Measurements from ENCODE around the gene TRIM37.
"Not testable (repeated sequence)": the region's sequence is repeated elsewhere in the genome, so short reads cannot be mapped to it uniquely, and the experiment has no call there.

The TRIM37 gene

DNA sequence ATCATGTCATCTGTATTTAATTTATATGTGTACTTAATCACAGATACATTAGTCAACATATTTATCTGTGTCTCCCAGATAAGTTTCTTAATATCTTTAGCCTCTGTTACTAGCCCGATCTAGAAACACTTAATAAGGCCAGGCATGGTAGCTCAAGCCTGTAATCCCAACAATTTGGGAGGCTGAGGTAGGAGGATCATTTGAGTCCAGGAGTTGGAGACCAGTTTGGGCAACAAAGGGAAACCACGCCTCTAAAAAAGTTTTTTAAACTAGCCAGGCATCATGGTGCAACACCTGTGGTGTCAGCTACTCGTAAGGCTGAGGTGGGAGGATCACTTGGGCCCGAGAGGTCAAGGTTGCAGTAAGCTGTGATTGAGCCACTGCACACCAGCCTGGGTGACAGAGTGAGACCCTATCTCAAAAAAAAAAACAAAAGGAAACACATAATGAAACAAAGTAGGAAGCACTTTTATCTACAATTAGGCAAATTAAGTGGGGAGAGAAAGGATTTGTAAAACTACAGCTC, 39.0 kb upstream of the TRIM37 start:
- no peak for DNase-seq
- Histone ChIP-seq H3K36me3 (ENCODE audit: control insufficient read depth, insufficient read depth, low read length) (no peaks in the 10 kb centered on the region), H3K4me3 (ENCODE audit: insufficient read depth, low read depth, low read length, poor library complexity, severe bottlenecking) (no peak overlapping the region), H3K9me3 (ENCODE audit: control insufficient read depth, low read length) (no peaks in the 10 kb centered on the region), H3K27me3 (replicated peaks; ENCODE audit: control insufficient read depth, insufficient read depth, low read length, poor library complexity, severe bottlenecking) (no peaks in the 10 kb centered on the region), H3K27ac (ENCODE audit: insufficient read depth, low read length, poor library complexity, severe bottlenecking) (no peak overlapping the region), H3K4me1 (ENCODE audit: control insufficient read depth, insufficient read depth, low read length, poor library complexity, severe bottlenecking) (no peaks in the 10 kb centered on the region)

DNA sequence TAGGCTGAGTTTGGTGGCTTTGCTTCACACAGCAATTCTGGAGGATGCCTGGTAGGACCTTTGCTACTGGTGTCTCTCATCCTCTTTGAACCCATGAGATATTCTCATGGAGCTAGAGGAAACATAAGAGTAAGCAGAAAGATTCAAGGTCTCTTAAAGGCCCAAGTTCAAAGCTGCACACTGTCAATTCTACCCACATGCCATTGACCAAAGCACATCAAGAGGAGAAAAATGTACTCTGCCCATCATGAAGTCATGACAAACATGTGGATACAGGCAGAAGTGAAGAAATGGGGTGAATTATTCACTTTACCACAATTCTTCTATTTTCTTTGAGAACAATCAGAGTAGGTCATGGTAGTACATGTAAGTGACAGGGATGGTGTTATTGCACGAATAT, 35.2 kb upstream of the TRIM37 start:
- no peak for DNase-seq
- Histone ChIP-seq H3K27ac (ENCODE audit: insufficient read depth, low read length, poor library complexity, severe bottlenecking) (no peak overlapping the region), H3K9me3 (ENCODE audit: control insufficient read depth, low read length) (no peaks in the 10 kb centered on the region), H3K27me3 (replicated peaks; ENCODE audit: control insufficient read depth, insufficient read depth, low read length, poor library complexity, severe bottlenecking) (no peaks in the 10 kb centered on the region), H3K4me3 (ENCODE audit: insufficient read depth, low read depth, low read length, poor library complexity, severe bottlenecking) (no peak overlapping the region), H3K4me1 (ENCODE audit: control insufficient read depth, insufficient read depth, low read length, poor library complexity, severe bottlenecking) (no peaks in the 10 kb centered on the region), H3K36me3 (ENCODE audit: control insufficient read depth, insufficient read depth, low read length) (no peaks in the 10 kb centered on the region)

- no peak for DNase-seq
- Histone ChIP-seq H3K27ac (ENCODE audit: insufficient read depth, low read length, poor library complexity, severe bottlenecking) (no peak overlapping the region), H3K4me3 (ENCODE audit: insufficient read depth, low read depth, low read length, poor library complexity, severe bottlenecking) (no peak overlapping the region), H3K4me1 (ENCODE audit: control insufficient read depth, insufficient read depth, low read length, poor library complexity, severe bottlenecking) (no peaks in the 10 kb centered on the region), H3K9me3 (ENCODE audit: control insufficient read depth, low read length) (no peaks in the 10 kb centered on the region), H3K27me3 (replicated peaks; ENCODE audit: control insufficient read depth, insufficient read depth, low read length, poor library complexity, severe bottlenecking) (no peaks in the 10 kb centered on the region), H3K36me3 (ENCODE audit: control insufficient read depth, insufficient read depth, low read length) (no peaks in the 10 kb centered on the region)
Measured at GRCh38 chr17:59139939-59140338, 33.3 kb upstream of the TRIM37 start.

GRCh38 chr17:59138339-59138738, 31.7 kb upstream of the TRIM37 start:
- H3K4me1 ChIP-seq (ENCODE audit: control insufficient read depth, insufficient read depth, low read length, poor library complexity, severe bottlenecking); H3K36me3 ChIP-seq (ENCODE audit: control insufficient read depth, insufficient read depth, low read length); DNase-seq; H3K9me3 ChIP-seq (ENCODE audit: control insufficient read depth, low read length); H3K27me3 ChIP-seq (replicated peaks; ENCODE audit: control insufficient read depth, insufficient read depth, low read length, poor library complexity, severe bottlenecking); H3K27ac ChIP-seq (ENCODE audit: insufficient read depth, low read length, poor library complexity, severe bottlenecking); H3K4me3 ChIP-seq (ENCODE audit: insufficient read depth, low read depth, low read length, poor library complexity, severe bottlenecking): not testable (repeated sequence)

- no peak for DNase-seq
- Histone ChIP-seq H3K4me1 (ENCODE audit: control insufficient read depth, insufficient read depth, low read length, poor library complexity, severe bottlenecking) (no peaks in the 10 kb centered on the region), H3K9me3 (ENCODE audit: control insufficient read depth, low read length) (no peaks in the 10 kb centered on the region), H3K36me3 (ENCODE audit: control insufficient read depth, insufficient read depth, low read length) (peaks cover 4% of the 10 kb centered on the region), H3K27ac (ENCODE audit: insufficient read depth, low read length, poor library complexity, severe bottlenecking) (no peak overlapping the region), H3K27me3 (replicated peaks; ENCODE audit: control insufficient read depth, insufficient read depth, low read length, poor library complexity, severe bottlenecking) (no peaks in the 10 kb centered on the region), H3K4me3 (ENCODE audit: insufficient read depth, low read depth, low read length, poor library complexity, severe bottlenecking) (no peak overlapping the region)
Measured at GRCh38 chr17:59131131-59131530, 24.5 kb upstream of the TRIM37 start.

- Histone ChIP-seq H3K36me3 (ENCODE audit: control insufficient read depth, insufficient read depth, low read length) (peaks cover 4% of the 10 kb centered on the region), H3K4me1 (ENCODE audit: control insufficient read depth, insufficient read depth, low read length, poor library complexity, severe bottlenecking) (no peaks in the 10 kb centered on the region), H3K9me3 (ENCODE audit: control insufficient read depth, low read length) (no peaks in the 10 kb centered on the region), H3K27ac (ENCODE audit: insufficient read depth, low read length, poor library complexity, severe bottlenecking) (no peak overlapping the region), H3K27me3 (replicated peaks; ENCODE audit: control insufficient read depth, insufficient read depth, low read length, poor library complexity, severe bottlenecking) (no peaks in the 10 kb centered on the region), H3K4me3 (ENCODE audit: insufficient read depth, low read depth, low read length, poor library complexity, severe bottlenecking) (no peak overlapping the region)
- DNase-seq, result no peak
Measured at GRCh38 chr17:59129814-59130213, 23.1 kb upstream of the TRIM37 start.

DNA sequence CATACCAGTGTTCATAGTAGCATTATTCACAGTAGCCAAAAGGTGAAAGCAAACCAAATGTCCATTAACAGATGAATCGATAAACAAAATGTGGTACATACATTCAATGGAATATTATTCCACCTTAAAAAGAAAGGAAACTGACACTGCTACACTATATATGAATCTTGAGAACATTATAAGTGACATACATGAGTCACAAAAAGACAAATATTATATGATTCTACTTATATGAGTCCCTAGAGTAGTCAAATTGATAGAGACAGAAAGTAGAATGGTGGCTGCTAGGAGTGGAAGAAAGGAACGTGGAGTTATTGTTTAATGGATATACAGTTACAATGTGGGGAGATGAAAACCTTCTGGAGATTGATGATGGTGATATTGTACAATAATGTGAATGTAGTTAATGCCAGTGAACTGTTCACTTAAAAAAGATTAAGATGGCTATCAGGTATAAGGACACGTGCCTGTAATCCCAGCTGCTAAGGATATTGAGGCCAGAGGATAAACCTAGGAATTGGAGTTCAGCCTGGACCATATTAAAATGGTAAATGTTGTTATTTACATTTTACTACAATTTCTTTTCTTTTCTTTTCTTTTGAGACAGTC, 20.2 kb upstream of the TRIM37 start:
- H3K27ac ChIP-seq (ENCODE audit: insufficient read depth, low read length, poor library complexity, severe bottlenecking), result no peak overlapping the region
- no peaks in the 10 kb centered on the region for H3K9me3 ChIP-seq (ENCODE audit: control insufficient read depth, low read length)
- H3K36me3 ChIP-seq (ENCODE audit: control insufficient read depth, insufficient read depth, low read length), result peaks cover 4% of the 10 kb centered on the region
- DNase-seq, result no peak
- no peaks in the 10 kb centered on the region for H3K27me3 ChIP-seq (replicated peaks; ENCODE audit: control insufficient read depth, insufficient read depth, low read length, poor library complexity, severe bottlenecking)
- no peak overlapping the region for H3K4me3 ChIP-seq (ENCODE audit: insufficient read depth, low read depth, low read length, poor library complexity, severe bottlenecking)
- no peaks in the 10 kb centered on the region for H3K4me1 ChIP-seq (ENCODE audit: control insufficient read depth, insufficient read depth, low read length, poor library complexity, severe bottlenecking)

DNA sequence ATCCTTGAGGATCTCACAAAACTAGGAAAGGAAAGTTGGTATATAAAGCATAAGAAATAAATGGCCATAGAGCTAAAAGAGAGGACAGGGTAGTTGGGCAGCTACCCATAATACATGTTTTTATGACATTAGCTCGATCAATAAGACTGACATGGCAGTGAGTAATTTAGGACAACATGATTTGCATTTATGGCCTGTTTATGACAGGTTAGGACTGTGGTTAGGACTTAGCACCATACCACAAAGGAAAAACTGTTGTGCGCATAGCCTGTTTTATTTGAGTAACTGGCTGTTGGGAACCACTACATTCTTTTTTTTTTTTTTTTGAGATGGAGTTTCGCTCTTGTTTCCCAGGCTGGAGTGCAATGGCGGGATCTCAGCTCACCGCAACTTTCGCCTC, 18.0 kb upstream of the TRIM37 start:
- H3K27ac ChIP-seq (ENCODE audit: insufficient read depth, low read length, poor library complexity, severe bottlenecking), result no peak overlapping the region
- H3K4me3 ChIP-seq (ENCODE audit: insufficient read depth, low read depth, low read length, poor library complexity, severe bottlenecking), result no peak overlapping the region
- H3K9me3 ChIP-seq (ENCODE audit: control insufficient read depth, low read length), result no peaks in the 10 kb centered on the region
- no peak for DNase-seq
- no peaks in the 10 kb centered on the region for H3K4me1 ChIP-seq (ENCODE audit: control insufficient read depth, insufficient read depth, low read length, poor library complexity, severe bottlenecking)
- H3K27me3 ChIP-seq (replicated peaks; ENCODE audit: control insufficient read depth, insufficient read depth, low read length, poor library complexity, severe bottlenecking), result no peaks in the 10 kb centered on the region
- H3K36me3 ChIP-seq (ENCODE audit: control insufficient read depth, insufficient read depth, low read length), result peaks cover 10% of the 10 kb centered on the region

DNA sequence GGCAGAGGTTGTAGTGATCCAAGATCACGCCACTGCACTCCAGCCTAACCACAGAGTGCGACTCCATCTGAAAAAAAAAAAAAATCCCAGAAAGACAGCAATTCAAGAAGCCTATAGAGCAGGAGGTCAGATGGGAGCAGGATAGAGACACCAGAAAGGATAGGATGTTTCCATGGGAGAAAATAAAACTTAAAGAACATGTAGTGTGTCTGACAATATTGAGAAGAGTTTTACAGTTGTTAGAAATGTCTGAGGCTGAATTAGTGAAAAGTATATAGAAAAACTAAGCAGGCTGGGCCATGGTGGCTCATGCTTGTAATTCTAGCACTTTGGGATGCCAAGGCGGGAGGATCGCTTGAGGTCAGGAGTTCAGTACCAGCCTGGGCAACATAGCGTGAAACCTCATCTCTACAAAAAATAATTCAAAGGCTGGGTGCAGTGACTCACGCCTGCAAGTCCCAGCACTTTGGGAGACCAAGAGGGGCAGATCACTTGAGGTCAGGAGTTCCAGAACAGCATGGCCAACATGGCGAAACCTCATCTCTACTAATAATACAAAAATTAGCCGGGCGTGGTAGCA, 15.3 kb upstream of the TRIM37 start:
- Histone ChIP-seq H3K36me3 (ENCODE audit: control insufficient read depth, insufficient read depth, low read length) (peaks cover 15% of the 10 kb centered on the region), H3K9me3 (ENCODE audit: control insufficient read depth, low read length) (no peaks in the 10 kb centered on the region), H3K27me3 (replicated peaks; ENCODE audit: control insufficient read depth, insufficient read depth, low read length, poor library complexity, severe bottlenecking) (no peaks in the 10 kb centered on the region), H3K4me3 (ENCODE audit: insufficient read depth, low read depth, low read length, poor library complexity, severe bottlenecking) (no peak overlapping the region), H3K4me1 (ENCODE audit: control insufficient read depth, insufficient read depth, low read length, poor library complexity, severe bottlenecking) (no peaks in the 10 kb centered on the region), H3K27ac (ENCODE audit: insufficient read depth, low read length, poor library complexity, severe bottlenecking) (no peak overlapping the region)
- DNase-seq, result no peak

- no peaks in the 10 kb centered on the region for H3K9me3 ChIP-seq (ENCODE audit: control insufficient read depth, low read length)
- H3K27me3 ChIP-seq (replicated peaks; ENCODE audit: control insufficient read depth, insufficient read depth, low read length, poor library complexity, severe bottlenecking), result no peaks in the 10 kb centered on the region
- H3K4me1 ChIP-seq (ENCODE audit: control insufficient read depth, insufficient read depth, low read length, poor library complexity, severe bottlenecking), result no peaks in the 10 kb centered on the region
- no peak for DNase-seq
- no peak overlapping the region for H3K27ac ChIP-seq (ENCODE audit: insufficient read depth, low read length, poor library complexity, severe bottlenecking)
- no peak overlapping the region for H3K4me3 ChIP-seq (ENCODE audit: insufficient read depth, low read depth, low read length, poor library complexity, severe bottlenecking)
- H3K36me3 ChIP-seq (ENCODE audit: control insufficient read depth, insufficient read depth, low read length), result peaks cover 26% of the 10 kb centered on the region
Measured at GRCh38 chr17:59115474-59115873, 8.8 kb upstream of the TRIM37 start.
